NB4 (cell line): ENCODE measurements around the gene UPK1B.
"Not testable (repeated sequence)": the region's sequence is repeated elsewhere in the genome, so short reads cannot be mapped to it uniquely, and the experiment has no call there.

Experiments
- DNase-seq: peaks from one replicate; pipeline ENCODE4 v3.0.0; 2010; ENCODE audit warnings: low read depth
- H3K4me3 ChIP-seq: one replicate; pipeline ENCODE4 v1.5.1; 2011; ENCODE audit warnings: mild to moderate bottlenecking, low read depth, low read length, moderate library complexity
- CTCF ChIP-seq: IDR thresholded peaks from one replicate; pipeline ENCODE4 v1.5.1; 2012; ENCODE audit warnings: low read depth, low read length
- MYC ChIP-seq: IDR thresholded peaks from 2 replicates; pipeline ENCODE4 v1.6.1; 2011; ENCODE audit warnings: low read depth, low read length
- POLR2A ChIP-seq: IDR thresholded peaks from 2 replicates; pipeline ENCODE4 v1.6.1; 2011; ENCODE audit warnings: mild to moderate bottlenecking; ENCODE audit not compliant: insufficient read length; ENCODE audit errors: extremely low read depth
- TF ChIP-seq, protein P1 (sequence below): IDR thresholded peaks from 2 replicates; pipeline ENCODE4 v1.6.1; 2011; ENCODE audit warnings: low read depth, low read length

Gene UPK1B

GRCh38 chr3:119149484-119149883, 23.9 kb upstream of the UPK1B start:
- no peak for TF ChIP-seq MYC
- TF ChIP-seq, protein P1, sequence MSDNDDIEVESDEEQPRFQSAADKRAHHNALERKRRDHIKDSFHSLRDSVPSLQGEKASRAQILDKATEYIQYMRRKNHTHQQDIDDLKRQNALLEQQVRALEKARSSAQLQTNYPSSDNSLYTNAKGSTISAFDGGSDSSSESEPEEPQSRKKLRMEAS = no peak
- TF ChIP-seq POLR2A = no peak
- TF ChIP-seq CTCF = no peak
- no peak overlapping the region for H3K4me3 ChIP-seq
- no peak for DNase-seq

GRCh38 chr3:119156868-119157267, 16.5 kb upstream of the UPK1B start:
- DNase-seq = no peak
- no peak for TF ChIP-seq MYC
- no peak for TF ChIP-seq POLR2A
- no peak for TF ChIP-seq CTCF
- TF ChIP-seq, protein P1 = no peak
- H3K4me3 ChIP-seq = no peak overlapping the region

GRCh38 chr3:119157971-119158370, 15.4 kb upstream of the UPK1B start:
- no peak overlapping the region for H3K4me3 ChIP-seq
- DNase-seq = no peak
- no peak for TF ChIP-seq CTCF

DNA sequence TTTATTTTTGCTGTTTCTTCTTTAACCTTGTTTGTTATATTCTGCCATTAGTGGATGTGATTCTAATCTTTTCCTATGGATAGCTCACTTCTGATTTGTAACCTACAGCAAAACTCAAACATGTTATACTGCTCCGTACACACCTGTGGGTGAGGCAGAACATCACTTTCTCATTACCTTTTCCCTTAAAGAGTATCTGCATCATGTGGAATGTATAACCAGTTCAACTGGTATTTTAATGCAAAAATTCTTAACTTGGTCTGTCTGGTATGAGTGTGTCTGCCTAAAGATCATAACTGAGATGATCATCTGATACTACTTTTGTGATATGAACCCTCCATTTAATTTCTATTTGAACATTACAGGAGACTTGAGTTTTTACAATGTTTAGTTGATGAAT, 13.0 kb upstream of the UPK1B start:
- TF ChIP-seq, protein P1 = no peak
- TF ChIP-seq CTCF (no peak), POLR2A (no peak), MYC (no peak)
- no peak for DNase-seq
- H3K4me3 ChIP-seq = no peak overlapping the region

DNA sequence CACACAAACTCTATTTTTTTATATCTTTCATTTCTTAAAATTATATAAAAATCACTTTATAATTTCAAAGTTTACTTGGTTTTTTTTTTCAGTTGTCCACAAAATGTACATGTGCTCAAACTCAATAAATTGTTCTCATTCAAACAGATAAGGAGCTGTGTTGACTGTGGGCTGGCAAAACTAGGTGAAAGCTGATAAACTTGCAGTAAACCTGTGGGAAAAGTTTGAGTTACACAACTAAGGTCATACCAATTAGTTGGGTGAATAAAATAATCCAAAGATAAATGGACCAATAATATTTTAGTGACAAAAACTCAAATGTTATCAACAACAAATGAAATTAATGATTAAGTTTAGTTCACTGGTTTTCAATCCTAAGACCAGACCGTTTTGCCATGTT, 12.6 kb upstream of the UPK1B start:
- DNase-seq = no peak
- TF ChIP-seq, protein P1 = no peak
- TF ChIP-seq POLR2A (no peak), CTCF (no peak), MYC (no peak)
- H3K4me3 ChIP-seq = no peak overlapping the region

GRCh38 chr3:119161240-119161639, 12.2 kb upstream of the UPK1B start:
- TF ChIP-seq, protein P1 = no peak
- TF ChIP-seq CTCF (no peak), MYC (no peak), POLR2A (no peak)
- no peak for DNase-seq
- H3K4me3 ChIP-seq = no peak overlapping the region

- DNase-seq, H3K4me3 ChIP-seq: not testable (repeated sequence)
Measured at GRCh38 chr3:119164745-119165144, 8.7 kb upstream of the UPK1B start.
